Stimulated activated CD4-positive, alpha-beta T cell treated with anti-CD3 and anti-CD28 coated beads, Interleukin-2, amount 100 ng/mL, for 48 hours (primary cell): ENCODE measurements around the gene MAPK13.

Source experiments
- DNase-seq, 2 donors: peaks; one replicate each; pipeline ENCODE4 v3.0.0-alpha.2; 2020

The MAPK13 gene

DNA sequence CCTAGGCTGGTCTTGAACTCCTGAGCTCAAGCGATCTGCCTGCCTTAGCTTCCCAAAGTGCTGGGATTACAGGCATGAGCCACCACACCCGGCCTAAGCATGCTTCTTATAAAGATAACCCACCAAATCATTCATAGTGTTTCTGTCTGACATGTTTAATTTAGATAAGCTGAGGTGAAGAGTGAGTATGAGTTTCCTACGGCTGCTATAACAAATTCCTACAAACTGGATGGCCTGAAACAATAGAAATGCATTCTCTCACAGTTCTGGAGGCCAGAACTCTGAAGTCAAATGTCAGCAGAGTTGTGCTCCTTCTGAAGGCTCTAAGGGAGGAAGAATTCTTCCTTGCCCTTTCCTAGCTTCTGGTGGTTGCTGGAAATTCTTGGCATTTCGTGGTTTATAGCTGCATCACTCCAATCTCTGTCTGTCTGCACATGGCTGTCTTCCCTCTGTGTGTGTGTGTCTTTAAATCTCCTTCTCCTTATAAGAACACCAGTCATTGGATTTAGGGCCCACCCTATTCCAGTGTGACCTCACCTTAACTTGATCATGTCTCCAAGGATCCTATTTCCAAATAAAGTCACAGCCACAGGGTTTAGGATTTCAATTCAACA, 29.9 kb downstream of the MAPK13 start:
- DNase-seq: no peak

DNA sequence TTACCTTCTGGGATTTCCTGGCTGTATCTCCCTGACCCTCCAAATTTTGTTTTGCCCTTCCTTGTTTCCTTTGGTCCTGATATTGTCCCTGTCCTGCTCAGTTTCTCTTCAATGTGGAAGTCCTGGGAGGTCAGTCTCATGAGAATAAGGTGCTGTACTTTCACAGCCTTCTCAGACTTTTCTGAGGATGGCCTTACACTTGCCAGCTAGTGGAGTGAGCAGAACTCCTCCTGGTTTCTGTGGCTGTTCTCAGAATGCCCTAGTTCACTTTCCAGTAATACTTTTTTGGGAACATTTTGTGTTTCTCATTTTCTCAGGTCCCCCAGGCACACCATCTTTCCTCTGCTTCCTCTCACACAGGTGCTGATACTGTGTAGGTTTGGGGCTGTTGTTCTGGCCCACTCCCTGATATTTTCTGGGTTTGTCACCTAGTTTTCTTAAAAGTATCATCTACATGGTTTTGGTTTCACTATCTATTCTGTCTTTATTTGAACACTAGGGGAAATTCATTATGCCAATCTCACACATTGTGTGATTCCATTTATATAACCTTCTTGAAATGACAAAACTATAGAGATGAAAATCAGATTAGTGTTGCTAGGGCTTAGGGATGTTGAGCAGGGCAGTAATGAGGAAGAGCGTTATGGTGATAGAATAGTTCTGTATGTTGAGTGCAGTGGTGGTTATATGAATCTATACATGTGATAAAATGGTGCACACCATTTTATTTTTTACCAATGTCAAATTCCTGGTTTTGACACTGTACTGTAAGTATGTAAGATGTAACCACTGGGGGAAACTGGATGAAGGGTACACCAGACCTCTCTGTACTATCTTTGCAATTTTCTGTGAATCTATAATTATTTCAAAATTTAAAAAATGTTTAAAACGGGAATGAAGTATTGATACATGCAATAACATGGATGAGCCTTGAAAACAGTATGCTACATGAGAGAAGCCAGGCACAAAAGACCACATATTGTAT, 39.0 kb downstream of the MAPK13 start:
- no peak for DNase-seq

DNA sequence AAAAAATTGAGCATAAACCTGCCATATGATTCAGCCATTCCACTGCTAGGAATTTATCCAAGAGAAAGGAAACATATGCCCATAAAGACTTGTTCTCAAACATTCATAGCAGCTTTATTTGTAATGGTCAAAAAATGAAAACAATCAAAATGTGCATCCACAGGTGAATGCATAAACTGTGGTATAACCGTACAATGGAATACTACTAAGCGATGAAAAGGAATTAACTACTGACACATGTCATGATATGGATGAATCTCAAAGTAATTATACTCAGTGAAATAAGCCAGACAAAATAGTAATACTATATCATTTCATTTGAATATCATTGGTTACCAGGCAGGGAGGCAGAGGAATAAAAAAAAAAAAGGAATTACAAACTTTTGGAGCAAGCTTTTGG, 40.4 kb downstream of the MAPK13 start:
- DNase-seq: no peak

- DNase-seq: no peak
Measured at GRCh38 chr6:36171573-36171972, 41.3 kb downstream of the MAPK13 start.

DNA sequence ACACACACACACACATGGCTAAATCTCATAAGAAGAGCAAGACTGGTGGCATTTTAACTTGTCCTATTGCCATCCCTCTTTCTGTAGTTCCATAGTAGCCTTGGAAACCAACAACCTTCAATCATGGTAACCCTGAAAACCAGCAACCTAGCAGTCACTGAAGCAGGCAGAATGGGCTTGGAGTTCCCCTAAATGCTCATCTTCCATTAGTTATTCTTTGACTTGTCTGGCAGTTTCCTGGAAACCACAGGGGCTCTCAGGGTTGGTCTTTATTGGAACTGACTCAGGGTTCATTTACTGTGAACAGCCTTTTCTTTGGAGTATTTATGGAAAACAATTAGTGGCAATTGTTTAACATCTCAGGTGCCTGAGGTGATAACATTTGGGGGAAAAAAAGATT, 46.9 kb downstream of the MAPK13 start:
- no peak for DNase-seq

- no peak for DNase-seq
Measured at GRCh38 chr6:36178544-36178943, 48.2 kb downstream of the MAPK13 start.

DNA sequence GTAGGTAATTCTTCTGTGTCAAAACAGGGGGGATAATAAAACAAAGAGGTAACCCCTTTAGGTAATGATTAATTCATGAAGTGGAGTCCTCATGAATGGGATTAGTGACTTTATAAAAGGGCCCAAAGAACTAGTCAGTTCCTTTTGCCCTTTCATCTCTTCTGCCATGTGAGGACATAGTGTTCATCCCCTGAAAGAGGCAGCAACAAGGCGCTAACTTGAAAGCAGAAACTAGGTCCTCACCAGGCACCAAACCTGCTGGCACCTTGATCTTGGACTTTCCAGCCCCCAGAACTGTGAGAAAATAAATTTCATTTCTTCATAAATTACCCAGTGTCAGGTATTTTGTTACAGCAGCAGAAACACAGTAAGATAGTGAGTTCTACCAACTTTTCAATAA, 49.8 kb downstream of the MAPK13 start:
- DNase-seq: no peak

DNA sequence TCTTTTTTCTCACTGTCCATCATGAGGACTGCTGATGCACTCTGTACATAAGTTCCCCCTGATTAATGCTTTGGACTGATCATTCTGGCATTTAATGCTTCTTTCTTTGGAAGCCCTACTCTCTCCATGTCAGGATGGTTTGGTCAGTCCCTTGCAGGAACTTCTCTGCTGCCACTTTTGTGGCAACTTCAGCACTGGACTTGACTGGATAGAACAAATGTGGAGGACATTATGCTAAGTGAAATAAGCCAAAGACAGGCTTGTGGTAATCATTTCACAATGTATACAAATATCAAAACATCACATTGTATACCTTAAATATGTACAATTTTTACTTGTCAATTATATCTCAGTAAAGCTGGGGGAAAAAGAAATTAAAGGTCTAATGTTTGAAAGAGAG, 54.0 kb downstream of the MAPK13 start:
- DNase-seq: no peak

- DNase-seq: no peak
Measured at GRCh38 chr6:36186199-36186598, 55.9 kb downstream of the MAPK13 start.

DNA sequence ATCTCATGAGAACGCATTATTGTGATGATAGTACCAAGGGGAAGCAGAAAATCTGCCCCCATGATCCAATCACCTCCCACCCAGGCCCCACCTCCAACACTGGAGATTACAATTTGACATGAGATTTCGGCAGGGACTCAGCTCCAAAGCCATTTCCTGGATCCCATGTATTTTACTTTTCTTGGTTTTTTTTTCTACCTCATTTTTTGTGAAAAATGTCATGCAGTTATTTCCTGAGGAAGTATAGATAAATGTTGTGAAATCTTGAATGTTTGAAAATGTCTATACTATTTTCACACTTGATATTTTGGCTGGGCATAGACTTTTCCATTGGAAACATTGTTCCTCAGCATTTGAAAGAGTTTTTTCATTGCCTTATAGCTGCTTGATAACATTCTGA, 57.1 kb downstream of the MAPK13 start:
- no peak for DNase-seq
